ENCODE data around the gene GSTK1. TPM values are rescaled to one million over a fixed set of nuclear protein-coding genes. Genes with fewer than 3 reads are reported as not detected.

The GSTK1 gene
- polyA plus RNA-seq, 1 donor from 2014 or later: 12.8 TPM

GRCh38 chr7:143214789-143215679, 48.2 kb upstream of the GSTK1 start:
- Histone ChIP-seq H3K9me3 (ENCODE audit: low read length) (no peaks in the 10 kb centered on the region), H3K79me2 (replicated peaks; ENCODE audit: insufficient read depth, low read length) (no peaks in the 10 kb centered on the region), H3K4me2 (ENCODE audit: low read length) (no peak overlapping the region), H3K27me3 (ENCODE audit: insufficient read depth, low read depth, low read length) (no peaks in the 10 kb centered on the region), H3K9ac (ENCODE audit: low read length) (no peak overlapping the region), H4K20me1 (ENCODE audit: insufficient read depth) (no peaks in the 10 kb centered on the region), H3K9me2 (ENCODE audit: insufficient read depth, low read length) (no peaks in the 10 kb centered on the region), H3K4me3 (ENCODE audit: low read length) (no peak overlapping the region), H3K27ac (ENCODE audit: low read length) (no peak overlapping the region), H3K36me3 (ENCODE audit: insufficient read depth, low read length) (no peaks in the 10 kb centered on the region), H2AFZ (ENCODE audit: low read depth, low read length) (no peak overlapping the region), H3F3A (ENCODE audit: insufficient read depth, low read length, poor library complexity, severe bottlenecking) (no peaks in the 10 kb centered on the region)
- TF ChIP-seq EZH2 (IDR thresholded peaks at IDR 0.05; ENCODE audit: borderline replicate concordance, insufficient read depth, low read length, poor library complexity, severe bottlenecking): no peak
- peak; percentile 100 for TF ChIP-seq CTCF (IDR thresholded peaks at IDR 0.05; ENCODE audit: poor library complexity, severe bottlenecking)
- TF ChIP-seq REST (IDR thresholded peaks at IDR 0.05; ENCODE audit: borderline replicate concordance): no peak
- TF ChIP-seq SMC3 (conservative IDR thresholded peaks at IDR 0.05; ENCODE audit: poor library complexity): peak; percentile 100
- no peak for TF ChIP-seq EP300 (conservative IDR thresholded peaks at IDR 0.05; ENCODE audit: poor library complexity, severe bottlenecking)
- TF ChIP-seq RAD21 (conservative IDR thresholded peaks at IDR 0.05): peak; percentile 100

- no peak overlapping the region for H3K4me3 ChIP-seq (ENCODE audit: low read length)
- H3K9me3 ChIP-seq (ENCODE audit: low read length): no peaks in the 10 kb centered on the region
- TF ChIP-seq RAD21 (conservative IDR thresholded peaks at IDR 0.05) (no peak), MXI1 (conservative IDR thresholded peaks at IDR 0.05; ENCODE audit: poor library complexity, severe bottlenecking) (no peak), REST (IDR thresholded peaks at IDR 0.05; ENCODE audit: borderline replicate concordance) (no peak), CTCF (IDR thresholded peaks at IDR 0.05; ENCODE audit: poor library complexity, severe bottlenecking) (no peak), SMC3 (conservative IDR thresholded peaks at IDR 0.05; ENCODE audit: poor library complexity) (no peak), EP300 (conservative IDR thresholded peaks at IDR 0.05; ENCODE audit: poor library complexity, severe bottlenecking) (no peak), EZH2 (IDR thresholded peaks at IDR 0.05; ENCODE audit: borderline replicate concordance, insufficient read depth, low read length, poor library complexity, severe bottlenecking) (no peak), POLR2AphosphoS5 (IDR thresholded peaks at IDR 0.05) (no peak), TAF1 (IDR thresholded peaks at IDR 0.05; ENCODE audit: low read depth) (no peak)
- no peaks in the 10 kb centered on the region for H3K36me3 ChIP-seq (ENCODE audit: insufficient read depth, low read length)
- no peaks in the 10 kb centered on the region for H3K27me3 ChIP-seq (ENCODE audit: insufficient read depth, low read depth, low read length)
- H3K9ac ChIP-seq (ENCODE audit: low read length): no peak overlapping the region
- H3K9me2 ChIP-seq (ENCODE audit: insufficient read depth, low read length): no peaks in the 10 kb centered on the region
- H3K4me2 ChIP-seq (ENCODE audit: low read length): no peak overlapping the region
- no peaks in the 10 kb centered on the region for H3F3A ChIP-seq (ENCODE audit: insufficient read depth, low read length, poor library complexity, severe bottlenecking)
- no peaks in the 10 kb centered on the region for H4K20me1 ChIP-seq (ENCODE audit: insufficient read depth)
- no peak overlapping the region for H3K27ac ChIP-seq (ENCODE audit: low read length)
- no peak overlapping the region for H2AFZ ChIP-seq (ENCODE audit: low read depth, low read length)
- H3K79me2 ChIP-seq (replicated peaks; ENCODE audit: insufficient read depth, low read length): no peaks in the 10 kb centered on the region
Measured at GRCh38 chr7:143216151-143216550, 47.1 kb upstream of the GSTK1 start.

Data from neural cell (in vitro differentiated cells).